Tibial artery (tissue), 4 donors: ENCODE measurements around the gene NCKAP5.
"Not testable (repeated sequence)": the region's sequence is repeated elsewhere in the genome, so short reads cannot be mapped to it uniquely, and the experiment has no call there.

Source experiments
- DNase-seq, 2 donors: peaks; one replicate each; pipeline ENCODE4 v3.0.0-alpha.2; 2019
- H3K27ac ChIP-seq, 2 donors: fragments of 200-600 bp; sonication (generic) in 1 of 2; 1 replicate in 1 of 2; 2 replicates in 1 of 2; pipeline ENCODE4 v1.5.1; 2018 to 2019; ENCODE audit warnings: mild to moderate bottlenecking in 1 of 2
- H3K27me3 ChIP-seq, 2 donors: fragments of 200-600 bp; sonication (generic) in 1 of 2; one replicate each; pipeline versions ENCODE4 v1.5.1 to v1.6.0; 2016 to 2019
- H3K36me3 ChIP-seq, 3 donors: fragments of 200-600 bp; sonication (generic) in 2 of 3; one replicate each; pipeline ENCODE4 v1.5.1; 2016 to 2019; ENCODE audit warnings: mild to moderate bottlenecking in 2 of 3
- H3K4me1 ChIP-seq, 4 donors: fragments of 200-600 bp; sonication (generic) in 2 of 4; 1 replicate in 3 of 4; 2 replicates in 1 of 4; pipeline ENCODE4 v1.5.1; 2016 to 2019
- H3K4me3 ChIP-seq, 2 donors: fragments of 200-600 bp; sonication (generic) in 1 of 2; 1 replicate in 1 of 2; 2 replicates in 1 of 2; pipeline ENCODE4 v1.5.1; 2018 to 2019; ENCODE audit warnings: mild to moderate bottlenecking in 2 of 2
- H3K9me3 ChIP-seq, 3 donors: fragments of 200-600 bp; sonication (generic) in 1 of 3; one replicate each; pipeline ENCODE4 v1.5.1; 2016 to 2019
- CTCF ChIP-seq, 2 experiments: fragments of 200-600 bp in 1 of 2; fragments of 450-650 bp in 1 of 2; IDR thresholded peaks; one replicate each; pipeline ENCODE4 v1.5.1; 2017 to 2019; ENCODE audit warnings: antibody characterized with exemption in 2 of 2, mild to moderate bottlenecking in 1 of 2, moderate library complexity in 1 of 2
- intact Hi-C: fragments of 100-400 bp; cut with DNase I; formaldehyde crosslinking; loops from one replicate; pipeline ENCODE4 v1.15.0; 2023; ENCODE audit warnings: low total_unique reads

NCKAP5 gene

GRCh38 chr2:132715386-132716351 lies 852.6 kb downstream of the NCKAP5 start:
- intact Hi-C loops: no loop called here
- no peak for TF ChIP-seq CTCF (IDR thresholded peaks at IDR 0.05)
- no peaks in the 10 kb centered on the region for H3K9me3 ChIP-seq
- H3K4me1 ChIP-seq: no peaks in the 10 kb centered on the region
- H3K4me3 ChIP-seq: no peak overlapping the region
- H3K27ac ChIP-seq: no peak overlapping the region
- no peaks in the 10 kb centered on the region for H3K27me3 ChIP-seq
- no peaks in the 10 kb centered on the region for H3K36me3 ChIP-seq
- no peak for DNase-seq

DNA sequence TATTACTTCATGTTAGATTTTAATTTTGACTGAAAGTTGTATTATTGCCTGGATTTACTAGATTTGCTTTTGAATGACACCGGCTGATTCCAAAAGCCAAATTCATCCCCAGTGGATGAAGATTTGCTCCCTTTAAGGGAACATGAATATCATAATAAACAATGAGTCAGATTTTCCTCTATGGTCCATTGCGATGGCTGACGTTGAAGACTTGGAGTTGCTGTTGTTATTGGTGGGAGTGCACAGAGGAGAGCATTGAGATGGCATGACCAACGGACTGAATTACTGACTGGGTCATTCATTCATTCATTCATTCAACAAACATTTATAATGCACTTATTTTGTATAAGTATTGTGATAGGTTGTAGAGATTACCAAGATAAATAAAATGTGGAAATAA lies 864.9 kb downstream of the NCKAP5 start:
- no peaks in the 10 kb centered on the region for H3K27me3 ChIP-seq
- no peaks in the 10 kb centered on the region for H3K4me1 ChIP-seq
- no peak for TF ChIP-seq CTCF (IDR thresholded peaks at IDR 0.05)
- H3K36me3 ChIP-seq: no peaks in the 10 kb centered on the region
- intact Hi-C loops: no loop called here
- no peak for DNase-seq
- no peak overlapping the region for H3K4me3 ChIP-seq
- no peak overlapping the region for H3K27ac ChIP-seq
- no peaks in the 10 kb centered on the region for H3K9me3 ChIP-seq

DNA sequence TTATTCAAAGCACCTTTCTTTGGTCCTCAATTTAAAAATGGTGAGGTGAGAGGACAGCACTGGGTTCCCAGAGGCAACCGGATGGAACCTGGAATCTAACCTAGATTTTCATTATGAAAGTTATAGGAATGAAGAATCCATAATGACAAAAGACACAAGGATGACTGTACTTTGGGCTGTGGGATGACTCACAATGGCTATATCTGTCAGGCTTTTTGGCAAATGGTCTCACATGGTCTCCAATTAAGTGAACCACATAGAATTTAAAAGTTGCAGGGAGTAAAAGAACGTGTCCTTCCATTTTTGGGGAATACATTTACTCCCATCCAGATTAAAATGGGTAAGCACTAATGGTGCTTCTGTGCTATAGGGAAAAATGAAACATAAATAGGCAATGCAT lies 866.5 kb downstream of the NCKAP5 start:
- no peak overlapping the region for H3K27ac ChIP-seq
- intact Hi-C loops: no loop called here
- no peaks in the 10 kb centered on the region for H3K36me3 ChIP-seq
- DNase-seq: no peak
- H3K4me1 ChIP-seq: no peaks in the 10 kb centered on the region
- no peak overlapping the region for H3K4me3 ChIP-seq
- no peaks in the 10 kb centered on the region for H3K27me3 ChIP-seq
- no peak for TF ChIP-seq CTCF (IDR thresholded peaks at IDR 0.05)
- no peaks in the 10 kb centered on the region for H3K9me3 ChIP-seq

GRCh38 chr2:132699802-132700201 lies 868.5 kb downstream of the NCKAP5 start:
- H3K27me3 ChIP-seq, DNase-seq, intact Hi-C loops, H3K4me1 ChIP-seq, H3K27ac ChIP-seq, H3K4me3 ChIP-seq, H3K36me3 ChIP-seq, H3K9me3 ChIP-seq: not testable (repeated sequence)

DNA sequence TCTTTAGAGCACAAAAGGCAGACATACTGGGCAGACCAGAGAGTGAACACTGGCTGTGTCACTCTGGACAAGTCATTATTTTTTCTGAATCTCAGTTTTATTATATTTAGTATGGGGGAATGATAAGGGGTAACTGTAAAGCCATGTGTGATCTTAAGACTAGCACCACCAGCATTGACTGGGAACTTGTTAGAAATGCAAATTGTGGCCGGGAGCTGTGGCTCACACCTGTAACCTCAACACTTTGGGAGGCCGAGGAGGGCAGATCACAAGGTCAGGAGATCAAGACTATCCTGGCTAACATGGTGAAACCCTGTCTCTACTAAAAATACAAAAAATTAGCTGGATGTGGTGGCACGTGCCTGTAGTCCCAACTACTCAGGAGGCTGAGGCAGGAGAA lies 869.9 kb downstream of the NCKAP5 start:
- H3K9me3 ChIP-seq, H3K27me3 ChIP-seq, H3K27ac ChIP-seq, DNase-seq, H3K4me3 ChIP-seq, H3K36me3 ChIP-seq, intact Hi-C loops, H3K4me1 ChIP-seq: not testable (repeated sequence)

- no peaks in the 10 kb centered on the region for H3K9me3 ChIP-seq
- no peaks in the 10 kb centered on the region for H3K27me3 ChIP-seq
- no peak overlapping the region for H3K27ac ChIP-seq
- H3K4me1 ChIP-seq: peaks cover 0 to 5% (median 0%) of the 10 kb centered on the region in 4 donors
- intact Hi-C loops: no loop called here
- H3K4me3 ChIP-seq: no peak overlapping the region
- DNase-seq: no peak
- TF ChIP-seq CTCF (IDR thresholded peaks at IDR 0.05): no peak
- H3K36me3 ChIP-seq: no peaks in the 10 kb centered on the region
Measured at GRCh38 chr2:132697556-132698205, 870.6 kb downstream of the NCKAP5 start.
